WTC11 (cell line): ENCODE results near the gene CBX6. TPM values are rescaled to one million over a fixed set of nuclear protein-coding genes. Genes with fewer than 3 reads are reported as not detected.

Source experiments
- ATAC-seq: fragments of 200-7000 bp; cut with Tn5 transposase; 2 replicates; pipeline ENCODE4 v1.10.0; 2021; ENCODE audit warnings: mild to moderate bottlenecking, moderate library complexity
- CTCF ChIA-PET: fragments of 300-600 bp; sonication (Branson Sonifier 250); formaldehyde crosslinking; loops from one replicate; lab custom pipeline; 2021; ENCODE audit warnings: antibody characterized with exemption; lab: Charles Lee
- POLR2A ChIA-PET: fragments of 350-600 bp; sonication (Branson Sonifier 250); formaldehyde crosslinking; loops from one replicate; lab custom pipeline; 2021; ENCODE audit warnings: antibody characterized with exemption; lab: Charles Lee
- DNase-seq: peaks from one replicate; pipeline ENCODE4 v3.0.0; 2021; ENCODE audit warnings: low spot score
- H3K27ac Mint-ChIP-seq: 2 replicates; pipeline ENCODE4 v1.8.0; 2021; ENCODE audit warnings: mixed read lengths
- H3K27me3 Mint-ChIP-seq: 2 replicates; pipeline ENCODE4 v1.8.0; 2021; ENCODE audit warnings: low read depth, mild to moderate bottlenecking, moderate library complexity, mixed read lengths
- H3K36me3 Mint-ChIP-seq: 2 replicates; pipeline ENCODE4 v1.8.0; 2021; ENCODE audit warnings: mixed read lengths
- H3K4me1 Mint-ChIP-seq: 2 replicates; pipeline ENCODE4 v1.8.0; 2022; ENCODE audit warnings: mixed read lengths
- H3K4me3 Mint-ChIP-seq: 2 replicates; pipeline ENCODE4 v1.8.0; 2021; ENCODE audit warnings: mild to moderate bottlenecking, moderate library complexity, mixed read lengths
- H3K9me3 Mint-ChIP-seq: 2 replicates; pipeline ENCODE4 v1.8.0; 2021; ENCODE audit warnings: mixed read lengths
- ELF4 ChIP-seq: sonication (generic); formaldehyde crosslinking; IDR thresholded peaks from 2 replicates; pipeline ENCODE4 v1.8.1; 2022; ENCODE audit warnings: low read depth, mild to moderate bottlenecking, moderate library complexity, missing genetic modification reagents
- FOXP1 ChIP-seq: sonication (generic); formaldehyde crosslinking; IDR thresholded peaks from 2 replicates; pipeline ENCODE4 v1.8.0; 2022; ENCODE audit warnings: missing genetic modification reagents, mild to moderate bottlenecking, moderate library complexity, borderline replicate concordance
- GABPB1 ChIP-seq: sonication (generic); formaldehyde crosslinking; IDR thresholded peaks from 2 replicates; pipeline ENCODE4 v1.8.1; 2023; ENCODE audit warnings: mild to moderate bottlenecking, missing genetic modification reagents
- GRHL2 ChIP-seq: fragments of 250-450 bp; sonication (Bioruptor Pico); IDR thresholded peaks from 2 replicates; pipeline ENCODE4 v1.8.0; 2022; ENCODE audit warnings: mild to moderate bottlenecking, moderate library complexity; ENCODE audit not compliant: insufficient replicate concordance, severe bottlenecking
- GTF2I ChIP-seq: fragments of 250-450 bp; sonication (Bioruptor Pico); conservative IDR thresholded peaks from 2 replicates; pipeline ENCODE4 v1.4.0; 2021; ENCODE audit warnings: mild to moderate bottlenecking
- TCF7 ChIP-seq: sonication (generic); formaldehyde crosslinking; IDR thresholded peaks from 2 replicates; pipeline ENCODE4 v1.8.0; 2022; ENCODE audit warnings: mild to moderate bottlenecking, low read depth, missing genetic modification reagents, moderate library complexity
- TEAD1 ChIP-seq: sonication (generic); formaldehyde crosslinking; IDR thresholded peaks from 2 replicates; pipeline ENCODE4 v1.8.0; 2022; ENCODE audit warnings: mild to moderate bottlenecking, missing genetic modification reagents
- ZBTB21 ChIP-seq: sonication (generic); formaldehyde crosslinking; IDR thresholded peaks from 2 replicates; pipeline ENCODE4 v1.8.1; 2023; ENCODE audit warnings: mild to moderate bottlenecking, missing genetic modification reagents, borderline replicate concordance
- total RNA-seq: library from RNA; stranded (reverse); gene quantifications from 3 replicates; pipeline ENCODE4 v1.2.3, GENCODE V29; 2021
- TF ChIP-seq, protein P1 (sequence below): sonication (generic); formaldehyde crosslinking; IDR thresholded peaks from 2 replicates; pipeline ENCODE4 v1.8.1; 2023; ENCODE audit warnings: mild to moderate bottlenecking, missing genetic modification reagents
- TF ChIP-seq, protein P2 (sequence below): fragments of 250-450 bp; sonication (Bioruptor Pico); conservative IDR thresholded peaks from 2 replicates; pipeline ENCODE4 v1.9.0; 2021; ENCODE audit warnings: mild to moderate bottlenecking
- TF ChIP-seq, protein P3 (sequence below): fragments of 250-450 bp; sonication (Bioruptor Pico); IDR thresholded peaks from 2 replicates; pipeline ENCODE4 v2.1.2; 2022; ENCODE audit warnings: mild to moderate bottlenecking, moderate library complexity
- TF ChIP-seq, protein P4 (sequence below): sonication (generic); formaldehyde crosslinking; IDR thresholded peaks from 2 replicates; pipeline ENCODE4 v1.8.0; 2022; ENCODE audit warnings: mild to moderate bottlenecking, missing genetic modification reagents
- TF ChIP-seq, protein P5 (sequence below): sonication (generic); formaldehyde crosslinking; IDR thresholded peaks from 2 replicates; pipeline ENCODE4 v1.8.0; 2023; ENCODE audit warnings: missing genetic modification reagents
- TF ChIP-seq, protein P6 (sequence below): sonication (generic); formaldehyde crosslinking; IDR thresholded peaks from 2 replicates; pipeline ENCODE4 v1.8.1; 2022; ENCODE audit warnings: missing genetic modification reagents, borderline replicate concordance
- TF ChIP-seq, protein P7 (sequence below): fragments of 250-450 bp; sonication (Bioruptor Pico); IDR thresholded peaks from 2 replicates; pipeline ENCODE4 v1.8.0; 2021; ENCODE audit warnings: mild to moderate bottlenecking

The CBX6 gene
- total RNA-seq, 1 experiment from 2014 or later, result 27.0 TPM

DNA sequence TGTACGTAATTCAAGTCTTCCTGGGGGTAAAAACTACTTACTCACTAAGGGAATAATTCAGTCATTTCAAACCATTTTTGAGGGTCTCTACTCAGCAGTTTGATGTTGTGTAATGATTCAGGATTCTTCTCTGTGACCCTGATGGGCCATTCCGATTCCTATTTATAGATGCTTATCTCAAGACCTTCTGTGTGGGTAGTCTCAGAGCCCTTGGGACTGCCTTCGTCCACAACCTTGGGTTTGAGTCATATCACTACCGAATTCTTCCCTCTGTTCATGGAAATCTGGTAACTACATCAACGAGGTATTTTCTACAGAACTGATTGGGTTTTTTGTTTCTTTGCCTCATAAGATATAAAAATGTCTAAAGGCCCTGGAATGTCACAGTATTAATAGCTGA, 14.3 kb upstream of the CBX6 start:
- no peak overlapping the region for H3K4me3 Mint-ChIP-seq
- no peak for DNase-seq
- ChIA-PET CTCF (no interaction called here), POLR2A (no interaction called here)
- ATAC-seq, result no peak
- H3K27ac Mint-ChIP-seq, result no peak overlapping the region
- H3K4me1 Mint-ChIP-seq, result no peaks in the 10 kb centered on the region; the same call in 1 of the 2 replicates
- peaks cover 17% of the 10 kb centered on the region for H3K9me3 Mint-ChIP-seq
- TF ChIP-seq, protein P1, sequence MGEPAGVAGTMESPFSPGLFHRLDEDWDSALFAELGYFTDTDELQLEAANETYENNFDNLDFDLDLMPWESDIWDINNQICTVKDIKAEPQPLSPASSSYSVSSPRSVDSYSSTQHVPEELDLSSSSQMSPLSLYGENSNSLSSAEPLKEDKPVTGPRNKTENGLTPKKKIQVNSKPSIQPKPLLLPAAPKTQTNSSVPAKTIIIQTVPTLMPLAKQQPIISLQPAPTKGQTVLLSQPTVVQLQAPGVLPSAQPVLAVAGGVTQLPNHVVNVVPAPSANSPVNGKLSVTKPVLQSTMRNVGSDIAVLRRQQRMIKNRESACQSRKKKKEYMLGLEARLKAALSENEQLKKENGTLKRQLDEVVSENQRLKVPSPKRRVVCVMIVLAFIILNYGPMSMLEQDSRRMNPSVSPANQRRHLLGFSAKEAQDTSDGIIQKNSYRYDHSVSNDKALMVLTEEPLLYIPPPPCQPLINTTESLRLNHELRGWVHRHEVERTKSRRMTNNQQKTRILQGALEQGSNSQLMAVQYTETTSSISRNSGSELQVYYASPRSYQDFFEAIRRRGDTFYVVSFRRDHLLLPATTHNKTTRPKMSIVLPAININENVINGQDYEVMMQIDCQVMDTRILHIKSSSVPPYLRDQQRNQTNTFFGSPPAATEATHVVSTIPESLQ (CRISPR knock-in tag), result no peak
- TF ChIP-seq ELF4 (CRISPR knock-in tag) (no peak), TEAD1 (CRISPR knock-in tag) (no peak), TCF7 (no peak), GTF2I (no peak), ZBTB21 (CRISPR knock-in tag) (no peak), GRHL2 (CRISPR knock-in tag) (no peak)
- TF ChIP-seq, protein P2, sequence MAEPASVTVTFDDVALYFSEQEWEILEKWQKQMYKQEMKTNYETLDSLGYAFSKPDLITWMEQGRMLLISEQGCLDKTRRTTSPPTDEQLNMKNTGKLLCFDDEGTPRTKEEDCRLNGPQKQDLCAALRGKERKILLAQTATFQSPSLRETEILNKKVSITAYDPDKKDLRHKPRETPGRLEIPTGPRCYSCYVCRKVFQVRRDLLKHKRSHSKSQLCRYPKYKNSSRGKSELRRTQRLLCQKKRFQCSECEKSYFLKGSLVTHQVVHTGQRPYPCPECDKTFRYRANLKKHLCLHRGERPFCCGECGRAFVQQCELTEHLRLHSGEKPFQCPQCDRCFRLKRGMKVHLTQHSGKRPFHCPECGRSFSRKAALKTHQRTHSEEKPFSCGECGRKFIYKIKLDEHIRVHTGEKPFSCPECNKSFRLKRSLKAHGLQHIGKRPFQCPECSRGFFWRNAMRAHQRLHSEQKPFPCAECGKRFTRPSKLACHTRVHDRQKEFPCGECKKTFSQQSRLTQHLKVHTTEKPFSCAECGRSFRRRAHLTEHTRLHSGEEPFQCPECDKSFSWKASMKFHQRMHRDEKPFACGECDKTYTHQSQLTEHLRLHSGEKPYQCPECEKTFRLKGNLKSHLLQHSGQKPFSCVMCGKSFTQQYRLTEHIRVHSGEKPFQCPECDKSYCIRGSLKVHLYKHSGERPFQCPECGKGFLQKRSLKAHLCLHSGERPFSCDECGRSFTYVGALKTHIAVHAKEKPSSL (CRISPR knock-in tag), result no peak
- TF ChIP-seq, protein P3, sequence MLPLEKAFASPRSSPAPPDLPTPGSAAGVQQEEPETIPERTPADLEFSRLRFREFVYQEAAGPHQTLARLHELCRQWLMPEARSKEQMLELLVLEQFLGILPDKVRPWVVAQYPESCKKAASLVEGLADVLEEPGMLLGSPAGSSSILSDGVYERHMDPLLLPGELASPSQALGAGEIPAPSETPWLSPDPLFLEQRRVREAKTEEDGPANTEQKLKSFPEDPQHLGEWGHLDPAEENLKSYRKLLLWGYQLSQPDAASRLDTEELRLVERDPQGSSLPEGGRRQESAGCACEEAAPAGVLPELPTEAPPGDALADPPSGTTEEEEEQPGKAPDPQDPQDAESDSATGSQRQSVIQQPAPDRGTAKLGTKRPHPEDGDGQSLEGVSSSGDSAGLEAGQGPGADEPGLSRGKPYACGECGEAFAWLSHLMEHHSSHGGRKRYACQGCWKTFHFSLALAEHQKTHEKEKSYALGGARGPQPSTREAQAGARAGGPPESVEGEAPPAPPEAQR (CRISPR knock-in tag), result no peak
- TF ChIP-seq, protein P4, sequence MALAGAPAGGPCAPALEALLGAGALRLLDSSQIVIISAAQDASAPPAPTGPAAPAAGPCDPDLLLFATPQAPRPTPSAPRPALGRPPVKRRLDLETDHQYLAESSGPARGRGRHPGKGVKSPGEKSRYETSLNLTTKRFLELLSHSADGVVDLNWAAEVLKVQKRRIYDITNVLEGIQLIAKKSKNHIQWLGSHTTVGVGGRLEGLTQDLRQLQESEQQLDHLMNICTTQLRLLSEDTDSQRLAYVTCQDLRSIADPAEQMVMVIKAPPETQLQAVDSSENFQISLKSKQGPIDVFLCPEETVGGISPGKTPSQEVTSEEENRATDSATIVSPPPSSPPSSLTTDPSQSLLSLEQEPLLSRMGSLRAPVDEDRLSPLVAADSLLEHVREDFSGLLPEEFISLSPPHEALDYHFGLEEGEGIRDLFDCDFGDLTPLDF (CRISPR knock-in tag), result no peak
- TF ChIP-seq, protein P5, sequence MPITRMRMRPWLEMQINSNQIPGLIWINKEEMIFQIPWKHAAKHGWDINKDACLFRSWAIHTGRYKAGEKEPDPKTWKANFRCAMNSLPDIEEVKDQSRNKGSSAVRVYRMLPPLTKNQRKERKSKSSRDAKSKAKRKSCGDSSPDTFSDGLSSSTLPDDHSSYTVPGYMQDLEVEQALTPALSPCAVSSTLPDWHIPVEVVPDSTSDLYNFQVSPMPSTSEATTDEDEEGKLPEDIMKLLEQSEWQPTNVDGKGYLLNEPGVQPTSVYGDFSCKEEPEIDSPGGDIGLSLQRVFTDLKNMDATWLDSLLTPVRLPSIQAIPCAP (CRISPR knock-in tag), result no peak
- no peaks in the 10 kb centered on the region for H3K36me3 Mint-ChIP-seq
- H3K27me3 Mint-ChIP-seq, result 0 out of 2 replicates have a peak, but pooled peaks cover 3% of the 10 kb centered on the region

DNA sequence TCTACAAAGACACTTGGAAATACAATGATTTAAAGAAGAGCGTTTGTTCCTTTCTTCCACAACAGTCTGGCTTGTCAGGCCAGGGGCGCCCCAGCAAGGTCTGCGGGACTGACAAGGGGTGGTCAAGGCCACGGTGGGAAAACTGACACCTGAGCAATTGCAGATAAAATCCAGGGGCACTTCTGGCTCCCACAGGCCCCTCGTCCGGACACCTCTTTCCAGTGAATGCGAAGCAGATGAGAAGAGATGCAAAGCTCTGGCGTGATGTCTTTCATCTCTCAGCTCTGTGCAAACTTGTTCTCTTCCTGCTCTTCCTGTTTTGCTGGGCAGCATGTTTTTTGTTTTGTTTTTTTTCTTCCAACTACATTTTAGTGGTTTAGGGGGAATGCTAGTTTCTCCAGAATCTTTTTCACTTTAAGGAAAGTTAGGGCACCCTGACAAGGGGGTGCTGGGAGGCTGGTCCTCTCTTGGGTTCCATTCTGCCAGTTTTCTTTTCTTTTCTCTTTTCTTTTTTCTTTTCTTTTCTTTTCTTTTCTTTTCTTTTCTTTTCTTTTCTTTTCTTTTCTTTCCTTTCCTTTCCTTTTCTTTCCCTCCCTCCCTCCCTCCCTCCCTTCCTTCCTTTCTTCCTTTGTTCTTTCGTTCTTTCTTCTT, 11.1 kb upstream of the CBX6 start:
- ChIA-PET CTCF (interaction anchor here (0.6 to 2.3 kb wide), 2 partner anchors 13 to 422 kb away, joined by 3 to 11 read pairs; no protein-coding TSS in a partner anchor), POLR2A (no interaction called here)
- Mint-ChIP-seq H3K27me3 (peaks cover 11% of the 10 kb centered on the region), H3K9me3 (peaks cover 9% of the 10 kb centered on the region), H3K27ac (no peak overlapping the region), H3K36me3 (no peaks in the 10 kb centered on the region), H3K4me3 (no peak overlapping the region), H3K4me1 (no peaks in the 10 kb centered on the region; the same call in 1 of the 2 replicates)
- TF ChIP-seq, protein P6, sequence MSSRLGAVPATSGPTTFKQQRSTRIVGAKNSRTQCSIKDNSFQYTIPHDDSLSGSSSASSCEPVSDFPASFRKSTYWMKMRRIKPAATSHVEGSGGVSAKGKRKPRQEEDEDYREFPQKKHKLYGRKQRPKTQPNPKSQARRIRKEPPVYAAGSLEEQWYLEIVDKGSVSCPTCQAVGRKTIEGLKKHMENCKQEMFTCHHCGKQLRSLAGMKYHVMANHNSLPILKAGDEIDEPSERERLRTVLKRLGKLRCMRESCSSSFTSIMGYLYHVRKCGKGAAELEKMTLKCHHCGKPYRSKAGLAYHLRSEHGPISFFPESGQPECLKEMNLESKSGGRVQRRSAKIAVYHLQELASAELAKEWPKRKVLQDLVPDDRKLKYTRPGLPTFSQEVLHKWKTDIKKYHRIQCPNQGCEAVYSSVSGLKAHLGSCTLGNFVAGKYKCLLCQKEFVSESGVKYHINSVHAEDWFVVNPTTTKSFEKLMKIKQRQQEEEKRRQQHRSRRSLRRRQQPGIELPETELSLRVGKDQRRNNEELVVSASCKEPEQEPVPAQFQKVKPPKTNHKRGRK (CRISPR knock-in tag), result 0 out of 2 replicates have a peak, but pooled peaks have one; percentile 54
- no peak for TF ChIP-seq FOXP1 (CRISPR knock-in tag)
- no peak for TF ChIP-seq GABPB1 (CRISPR knock-in tag)
- TF ChIP-seq, protein P7, sequence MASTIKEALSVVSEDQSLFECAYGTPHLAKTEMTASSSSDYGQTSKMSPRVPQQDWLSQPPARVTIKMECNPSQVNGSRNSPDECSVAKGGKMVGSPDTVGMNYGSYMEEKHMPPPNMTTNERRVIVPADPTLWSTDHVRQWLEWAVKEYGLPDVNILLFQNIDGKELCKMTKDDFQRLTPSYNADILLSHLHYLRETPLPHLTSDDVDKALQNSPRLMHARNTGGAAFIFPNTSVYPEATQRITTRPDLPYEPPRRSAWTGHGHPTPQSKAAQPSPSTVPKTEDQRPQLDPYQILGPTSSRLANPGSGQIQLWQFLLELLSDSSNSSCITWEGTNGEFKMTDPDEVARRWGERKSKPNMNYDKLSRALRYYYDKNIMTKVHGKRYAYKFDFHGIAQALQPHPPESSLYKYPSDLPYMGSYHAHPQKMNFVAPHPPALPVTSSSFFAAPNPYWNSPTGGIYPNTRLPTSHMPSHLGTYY (CRISPR knock-in tag), result no peak
- DNase-seq, result no peak
- ATAC-seq, result no peak
